ENCODE results near the gene ZSWIM6. TPM values are rescaled to one million over a fixed set of nuclear protein-coding genes. Genes with fewer than 3 reads are reported as not detected.

ZSWIM6 gene
- total RNA-seq, 4 donors from 2014 or later, result 9.2 to 15.3 (median 11.9) TPM

GRCh38 chr5:61450493-61451279 is 118.6 kb downstream of the ZSWIM6 start:
- TF ChIP-seq CTCF (IDR thresholded peaks at IDR 0.05; ENCODE audit: low read depth), result no peak

- TF ChIP-seq CTCF (IDR thresholded peaks at IDR 0.05; ENCODE audit: low read depth), result no peak
These were observed 123.3 kb downstream of the ZSWIM6 start for GRCh38 chr5:61455179-61456006.

GRCh38 chr5:61460471-61460870 is 128.4 kb downstream of the ZSWIM6 start:
- TF ChIP-seq CTCF (IDR thresholded peaks at IDR 0.05; ENCODE audit: low read depth), result no peak

- no peak for TF ChIP-seq CTCF (IDR thresholded peaks at IDR 0.05; ENCODE audit: low read depth)
These were observed 129.4 kb downstream of the ZSWIM6 start for GRCh38 chr5:61461417-61461816.

GRCh38 chr5:61461926-61462325 is 129.9 kb downstream of the ZSWIM6 start:
- no peak for TF ChIP-seq CTCF (IDR thresholded peaks at IDR 0.05; ENCODE audit: low read depth)

- no peak for TF ChIP-seq CTCF (IDR thresholded peaks at IDR 0.05; ENCODE audit: low read depth)
These were observed 131.5 kb downstream of the ZSWIM6 start for GRCh38 chr5:61463596-61463995.

- TF ChIP-seq CTCF (IDR thresholded peaks at IDR 0.05; ENCODE audit: low read depth), result no peak
These were observed 132.5 kb downstream of the ZSWIM6 start for GRCh38 chr5:61464512-61464911.
